Measurements from ENCODE around the gene ZNF407.

ZNF407 gene

DNA sequence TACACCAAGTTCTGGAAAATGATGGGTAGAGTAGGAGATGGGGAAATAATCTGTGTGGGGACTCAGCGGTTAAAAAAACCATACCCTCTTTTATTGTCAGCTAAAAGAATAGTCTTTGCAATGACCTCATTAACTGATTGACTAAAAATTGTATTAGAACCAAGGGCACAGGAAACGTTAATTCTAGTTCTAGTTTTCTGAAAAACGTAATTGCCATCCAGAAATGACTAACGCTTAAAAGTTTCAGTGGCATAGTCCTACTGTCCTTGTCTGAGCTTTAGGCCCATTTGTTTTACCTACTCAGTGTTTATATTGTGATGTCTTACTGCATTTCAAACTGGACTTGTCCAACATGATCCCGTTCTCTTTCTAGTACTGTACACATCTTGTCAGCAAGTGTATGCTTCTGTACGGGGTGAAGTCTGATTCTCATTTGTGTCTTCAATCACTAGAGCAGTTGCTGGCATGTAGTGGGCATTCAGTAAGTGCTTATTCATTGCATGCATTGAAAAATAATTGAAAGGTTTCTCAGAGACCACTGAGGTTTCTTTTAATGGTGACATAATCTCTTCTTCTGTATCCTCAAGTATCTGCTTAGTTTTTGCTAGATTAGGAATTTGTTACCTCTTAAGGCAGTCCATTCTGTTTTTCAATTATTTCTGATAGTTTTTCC, 81.5 kb downstream of the ZNF407 start:
- no peak for DNase-seq

- no peak for DNase-seq
These were observed 82.0 kb downstream of the ZNF407 start for GRCh38 chr18:74679679-74680076.

GRCh38 chr18:74682141-74682990, 84.7 kb downstream of the ZNF407 start:
- DNase-seq = no peak

GRCh38 chr18:74682991-74683297, 85.3 kb downstream of the ZNF407 start:
- no peak for DNase-seq

- DNase-seq = no peak
These were observed 85.9 kb downstream of the ZNF407 start for GRCh38 chr18:74683573-74683972.

DNA sequence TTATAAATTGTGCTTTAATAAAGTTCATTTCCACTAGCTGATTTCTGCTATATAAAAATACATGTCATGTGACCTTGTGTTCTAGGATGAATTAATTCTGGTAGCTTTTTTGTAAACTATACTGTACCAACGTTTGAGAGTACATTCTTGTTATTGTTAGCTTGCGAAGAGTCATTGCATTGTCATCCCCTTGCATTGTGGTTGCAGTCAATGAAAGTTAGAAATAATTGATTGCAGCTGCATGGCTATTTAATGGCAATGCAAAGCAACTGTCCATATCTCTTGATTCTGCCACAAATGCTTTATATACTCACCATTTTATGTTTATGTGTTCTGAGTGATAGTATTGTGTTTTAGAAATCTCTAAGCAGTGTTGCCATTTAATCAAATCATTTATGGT, 91.6 kb downstream of the ZNF407 start:
- DNase-seq = no peak

DNA sequence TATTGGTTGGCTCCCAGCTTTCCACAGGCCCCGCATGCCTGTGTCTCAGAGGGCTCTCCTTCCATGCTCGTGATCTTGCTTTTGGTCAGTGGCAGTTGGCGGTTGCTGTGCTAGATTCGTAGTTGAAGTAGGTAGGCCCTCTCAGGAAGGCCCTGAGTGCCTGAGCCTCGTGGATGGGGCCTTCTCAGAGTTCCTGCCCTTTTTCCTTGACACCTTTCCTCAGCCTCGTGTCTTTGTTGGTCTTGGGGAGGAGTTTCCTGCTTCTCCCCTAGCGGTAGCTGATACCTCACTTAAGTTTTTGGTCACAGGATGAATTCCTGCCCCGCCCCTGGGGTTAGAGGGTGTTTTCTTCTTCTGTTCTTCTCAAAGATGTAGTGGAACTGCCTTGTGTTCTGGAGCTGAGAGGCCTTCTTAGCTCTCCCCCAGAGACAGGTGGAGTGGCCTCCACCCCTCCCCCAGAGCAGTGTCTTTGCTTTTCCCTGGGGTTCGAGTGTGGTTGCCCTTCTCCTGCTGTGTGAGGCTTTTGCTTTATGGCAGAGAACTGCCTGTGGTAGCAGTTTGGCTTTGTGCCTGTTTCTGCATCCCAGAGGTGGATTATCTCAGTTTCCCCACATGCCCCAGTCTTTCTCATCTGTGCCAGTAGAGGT, 94.8 kb downstream of the ZNF407 start:
- DNase-seq = no peak

DNA sequence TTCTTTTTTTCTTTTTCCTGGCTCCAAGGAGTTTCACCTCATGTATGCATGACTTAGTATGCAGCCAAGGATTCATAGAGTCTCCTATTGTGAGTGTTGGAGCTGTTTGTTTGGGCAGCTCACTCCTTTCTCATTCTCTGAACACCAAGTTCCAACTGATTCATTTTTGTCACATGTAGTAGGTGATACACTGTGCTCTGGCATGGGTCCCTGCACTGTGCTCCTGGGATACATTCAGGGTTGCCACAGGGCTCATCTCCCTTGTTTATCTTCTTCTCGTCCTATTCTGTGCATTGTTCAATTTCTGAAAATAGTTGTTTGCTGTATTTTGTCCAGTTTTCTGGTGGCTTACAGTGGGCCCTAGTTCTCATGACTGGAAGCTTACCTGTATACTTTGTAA, 96.8 kb downstream of the ZNF407 start:
- DNase-seq = no peak

DNA sequence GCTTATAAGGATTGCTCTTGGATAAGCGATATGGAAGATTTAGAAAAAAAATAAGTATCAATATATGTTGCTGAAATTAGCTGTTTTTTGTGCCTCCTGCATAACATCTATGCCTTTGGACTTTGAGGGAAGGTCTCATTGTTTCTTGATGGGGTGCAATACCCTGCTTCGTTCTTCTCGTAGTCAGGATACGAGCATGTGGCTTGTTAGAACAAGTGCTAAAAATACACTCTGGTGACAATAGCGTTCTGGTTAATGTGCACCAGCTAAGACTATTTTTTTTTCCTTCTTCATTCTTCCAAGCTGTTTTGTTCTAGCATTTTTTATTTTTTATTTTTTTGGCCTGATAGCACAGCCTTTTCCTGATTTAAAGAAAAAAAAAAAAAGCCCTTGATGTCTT, 97.5 kb downstream of the ZNF407 start:
- no peak for DNase-seq

DNA sequence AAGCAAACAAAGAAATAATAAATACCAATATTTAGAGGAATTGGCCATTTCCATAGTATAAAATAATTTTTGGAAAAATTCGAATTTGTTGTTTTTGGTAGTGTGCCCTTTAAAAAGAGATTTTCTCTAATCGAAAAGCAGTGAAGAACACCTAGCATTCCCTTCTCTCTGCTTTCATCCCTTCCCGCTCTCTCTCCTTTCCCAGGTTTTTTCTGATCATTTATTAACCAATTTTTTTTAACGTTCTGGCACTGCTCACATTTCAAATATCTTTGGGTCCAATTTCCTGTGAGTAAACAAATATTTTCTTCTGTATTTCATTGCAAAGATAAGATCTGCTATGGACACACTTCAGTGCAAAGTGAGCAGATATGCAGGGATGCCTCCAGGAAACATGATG, 101.2 kb downstream of the ZNF407 start:
- DNase-seq = no peak

GRCh38 chr18:74699455-74699854, 101.8 kb downstream of the ZNF407 start:
- DNase-seq = no peak

DNA sequence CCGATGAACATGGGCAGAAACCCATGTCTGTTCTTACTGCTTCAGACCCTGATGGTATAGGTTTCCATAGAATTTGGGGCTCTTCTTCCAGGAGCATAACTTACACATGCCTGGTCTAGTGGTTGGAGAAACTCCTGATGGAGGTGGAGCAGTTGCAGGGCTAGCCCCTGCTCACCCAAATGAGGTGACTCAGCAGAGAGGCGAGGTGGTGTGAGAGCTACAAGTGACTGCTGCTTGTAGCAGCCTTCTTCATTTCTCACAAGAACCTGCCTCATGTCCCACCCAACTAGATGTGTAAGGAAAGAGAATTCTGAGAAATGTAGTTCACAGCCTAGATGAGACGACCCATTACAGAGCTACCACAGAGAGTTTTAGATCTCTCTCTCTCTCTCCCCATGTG, 105.3 kb downstream of the ZNF407 start:
- DNase-seq = no peak

GRCh38 chr18:74708169-74708568, 110.5 kb downstream of the ZNF407 start:
- DNase-seq = no peak

GRCh38 chr18:74709452-74709851, 111.8 kb downstream of the ZNF407 start:
- no peak for DNase-seq

DNA sequence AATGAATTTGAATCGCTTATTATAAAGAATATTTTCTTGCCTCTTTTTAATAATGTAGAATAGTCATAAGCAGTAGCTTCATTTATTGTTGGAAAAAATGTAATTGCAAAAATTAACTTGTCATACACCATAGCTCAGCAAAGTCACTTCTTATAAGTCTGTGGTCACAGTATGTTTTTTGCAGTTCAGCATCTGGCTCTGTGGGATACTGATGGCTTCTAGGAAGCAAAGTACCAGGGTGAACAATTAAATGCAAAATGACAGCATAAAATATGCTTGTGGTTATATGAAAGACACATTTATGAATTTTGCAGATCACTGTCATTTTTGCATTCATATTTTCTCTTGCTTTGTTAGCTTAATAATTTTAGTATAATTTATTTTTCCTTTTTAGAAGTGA, 116.5 kb downstream of the ZNF407 start:
- no peak for DNase-seq

- no peak for DNase-seq
These were observed 117.1 kb downstream of the ZNF407 start for GRCh38 chr18:74714791-74715190.

- DNase-seq = no peak
These were observed 117.6 kb downstream of the ZNF407 start for GRCh38 chr18:74715306-74715705.

DNA sequence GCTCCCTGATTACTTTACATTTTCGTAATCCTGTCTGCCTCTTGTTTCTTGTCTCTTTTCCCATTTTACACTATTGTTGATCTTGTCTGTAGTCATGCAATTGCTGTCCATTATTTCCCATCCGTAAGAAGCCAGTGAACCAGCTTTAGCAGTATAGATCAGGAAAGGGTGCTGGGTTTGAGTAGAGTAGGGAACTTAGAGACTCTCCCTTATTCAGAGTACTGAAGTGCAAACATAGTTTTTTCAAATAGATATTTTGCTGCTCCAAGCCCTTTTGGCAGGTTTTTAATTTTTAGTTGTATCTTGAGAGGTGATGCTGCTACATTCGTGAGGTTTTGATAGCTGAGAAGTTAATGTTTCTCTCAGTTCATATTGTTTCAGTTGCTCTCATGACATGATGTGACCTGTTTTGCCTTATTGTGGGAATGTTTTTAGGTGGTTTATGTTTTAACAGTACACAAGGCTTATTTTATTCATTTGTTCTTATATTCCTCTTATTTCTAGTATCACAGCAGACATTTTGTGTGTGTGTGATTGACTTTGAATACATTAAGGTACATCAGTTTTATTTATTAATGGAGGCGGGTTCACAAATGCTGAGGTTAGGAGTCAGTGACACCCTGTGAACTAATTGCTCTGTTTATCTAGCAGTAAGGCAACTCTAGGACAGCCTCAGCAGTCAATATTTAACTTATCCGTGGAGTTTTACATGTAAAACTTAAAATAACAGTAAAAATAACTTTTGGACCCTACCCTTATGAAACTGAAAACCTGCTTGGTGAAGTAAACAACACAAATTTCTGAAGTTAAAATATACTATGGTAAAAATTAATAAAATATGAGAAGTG, 118.4 kb downstream of the ZNF407 start:
- no peak for DNase-seq

DNA sequence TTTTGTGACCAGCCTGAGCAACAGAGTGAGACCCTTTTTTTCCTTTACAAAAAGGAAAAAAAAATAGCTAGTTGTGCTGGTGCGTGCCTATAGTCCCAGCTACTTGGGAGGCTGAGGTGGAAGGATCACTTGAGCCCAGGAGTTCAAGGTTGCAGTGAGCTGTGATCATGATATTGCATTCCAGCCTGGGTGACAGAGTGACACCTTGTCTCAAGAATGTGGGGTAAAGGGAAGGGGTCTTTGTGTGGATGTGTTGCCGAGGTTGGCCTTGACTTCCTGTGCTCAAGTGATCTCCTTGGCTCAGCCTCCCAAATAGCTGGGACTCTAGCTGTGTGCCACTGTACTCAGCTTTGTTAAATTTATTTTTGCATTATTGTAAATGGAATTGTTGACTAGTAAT, 120.6 kb downstream of the ZNF407 start:
- DNase-seq = no peak

DNA sequence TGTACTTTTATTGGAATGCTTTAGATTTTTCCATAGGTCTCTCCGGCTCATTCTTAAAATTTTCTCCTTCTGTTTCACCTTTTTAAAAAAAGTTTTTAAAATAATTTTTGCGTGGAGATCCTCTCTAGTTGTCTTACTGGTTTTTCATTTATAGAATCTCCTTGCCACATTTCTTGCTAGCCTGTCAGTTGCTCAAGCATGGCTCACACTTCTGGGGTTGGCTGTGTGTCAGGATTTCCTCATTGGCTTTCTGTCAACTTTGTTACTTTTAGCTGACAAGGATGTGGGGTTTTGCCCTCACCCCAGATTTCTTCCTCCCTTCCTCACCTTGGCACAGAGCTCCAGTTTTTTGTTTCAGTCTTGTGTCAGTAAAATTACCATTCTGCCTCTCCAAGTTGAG, 124.6 kb downstream of the ZNF407 start:
- DNase-seq = no peak

- no peak for DNase-seq
These were observed 126.5 kb downstream of the ZNF407 start for GRCh38 chr18:74724186-74724585.

DNA sequence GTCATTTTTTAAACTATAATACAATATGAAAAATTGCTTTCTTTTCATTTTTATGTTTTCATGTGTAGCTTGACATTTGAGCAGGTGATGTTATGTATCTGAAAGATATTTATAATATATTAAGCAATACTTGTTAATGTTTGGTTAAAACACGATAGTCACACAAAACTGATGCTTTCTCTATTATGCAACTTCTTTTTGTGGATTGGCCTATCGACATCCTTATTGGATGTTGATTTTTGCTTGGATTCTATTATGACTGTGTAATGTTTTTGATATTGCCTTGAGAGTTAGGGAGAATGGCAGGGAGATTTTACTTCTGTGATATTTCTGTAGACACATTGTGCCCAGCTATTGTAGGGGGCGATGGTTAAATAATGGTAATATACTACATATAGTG, 128.0 kb downstream of the ZNF407 start:
- no peak for DNase-seq

DNA sequence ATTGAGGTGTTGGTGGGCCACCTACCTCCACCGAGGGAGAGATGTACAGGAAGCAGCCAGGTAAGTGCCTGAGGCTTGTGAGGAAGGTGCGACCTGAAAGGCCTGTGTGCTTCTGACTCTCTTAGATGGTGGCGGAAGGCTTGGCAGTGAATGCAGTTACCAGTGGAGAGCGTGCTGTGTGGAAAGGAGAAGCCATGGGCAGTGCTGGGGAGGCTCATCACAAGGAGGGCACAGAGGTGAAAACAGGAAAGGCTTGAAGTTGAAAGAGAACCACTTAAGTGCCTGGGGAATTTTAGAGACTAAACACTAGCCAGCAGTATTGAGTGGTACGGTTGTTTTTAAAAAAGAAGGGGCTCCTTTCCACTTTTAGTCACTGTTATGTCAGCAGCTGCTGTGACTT, 130.9 kb downstream of the ZNF407 start:
- no peak for DNase-seq
